ENCODE measurements around the gene CD58. TPM values are rescaled to one million over a fixed set of nuclear protein-coding genes. Genes with fewer than 3 reads are reported as not detected.

Gene CD58
- total RNA-seq, 1 experiment from 2014 or later: 9.3 TPM

DNA sequence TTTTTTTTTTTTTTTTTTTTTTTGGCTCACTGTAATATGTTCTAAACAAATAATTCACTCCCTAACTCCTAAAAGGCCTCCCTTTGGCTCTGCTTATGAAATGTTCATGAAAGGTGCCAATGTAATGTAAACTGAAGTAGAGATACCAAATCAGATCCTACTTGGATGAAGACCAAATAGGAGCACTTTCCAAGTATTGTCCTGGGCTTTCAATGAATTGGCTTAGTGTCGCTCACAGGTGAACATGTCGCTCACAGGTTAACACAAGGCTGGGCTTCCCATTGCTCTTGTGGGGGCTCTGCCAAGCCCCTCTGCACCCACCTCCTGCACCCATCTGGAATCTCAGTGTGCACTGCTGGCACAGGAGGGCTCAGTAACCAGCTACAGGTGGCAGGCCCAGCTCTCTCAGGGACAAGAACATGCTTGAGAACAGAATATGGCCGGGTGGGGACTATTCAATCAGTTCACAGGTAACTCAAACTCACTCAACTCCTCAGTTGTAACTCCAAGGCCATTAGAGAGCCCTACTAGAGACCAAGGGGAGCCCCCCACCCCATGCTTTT is 10.6 kb upstream of the CD58 start:
- H3K4me3 ChIP-seq (ENCODE audit: insufficient read depth, low read depth, low read length): no peak overlapping the region
- no peak for DNase-seq
- no peaks in the 10 kb centered on the region for H3K27me3 ChIP-seq (ENCODE audit: control insufficient read depth, insufficient read depth, low read length)
- no peaks in the 10 kb centered on the region for H3K36me3 ChIP-seq (replicated peaks; ENCODE audit: control insufficient read depth, insufficient read depth, low read length)

DNA sequence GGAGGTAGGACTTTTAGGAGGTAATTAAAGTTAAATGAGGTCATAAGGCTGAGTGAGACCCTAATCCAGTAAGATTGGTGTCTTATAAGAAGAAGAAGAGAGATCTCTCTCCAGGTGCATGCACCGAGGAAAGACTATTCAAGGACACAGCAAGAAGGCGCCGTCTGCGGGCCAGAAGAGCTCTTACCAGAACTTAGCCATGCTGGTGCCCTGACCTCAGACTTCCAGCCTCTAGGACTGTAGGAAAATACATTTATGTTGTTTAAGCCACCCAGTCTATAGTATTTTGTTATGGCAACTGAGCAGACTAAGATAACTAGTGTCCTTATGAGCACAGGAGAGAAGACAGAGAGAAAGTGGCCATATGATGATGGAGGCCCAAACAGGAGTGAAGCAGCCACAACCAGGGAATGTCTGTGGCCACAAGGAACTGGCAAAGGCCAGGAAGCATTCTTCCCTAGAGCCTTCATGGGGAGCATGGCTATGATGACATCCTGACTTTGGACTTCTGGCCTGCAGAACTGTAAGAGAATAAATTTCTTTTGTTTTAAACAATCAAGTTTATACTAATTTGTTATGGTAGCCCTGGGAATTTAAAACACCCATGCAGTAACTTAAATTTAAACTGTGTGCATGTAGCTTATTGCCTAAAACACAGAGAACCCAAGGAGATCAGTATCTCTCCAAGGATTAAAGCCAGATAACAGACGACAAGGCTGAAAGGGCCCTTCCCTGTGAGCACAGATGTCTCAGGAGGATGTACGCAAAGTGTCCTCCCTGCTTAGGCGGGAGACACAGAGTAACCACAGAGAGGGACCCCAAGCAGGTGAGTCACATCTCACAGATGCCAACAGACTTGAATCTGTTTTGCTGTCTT is 9.9 kb upstream of the CD58 start:
- no peak for DNase-seq
- no peak overlapping the region for H3K4me3 ChIP-seq (ENCODE audit: insufficient read depth, low read depth, low read length)
- no peaks in the 10 kb centered on the region for H3K27me3 ChIP-seq (ENCODE audit: control insufficient read depth, insufficient read depth, low read length)
- no peaks in the 10 kb centered on the region for H3K36me3 ChIP-seq (replicated peaks; ENCODE audit: control insufficient read depth, insufficient read depth, low read length)

DNA sequence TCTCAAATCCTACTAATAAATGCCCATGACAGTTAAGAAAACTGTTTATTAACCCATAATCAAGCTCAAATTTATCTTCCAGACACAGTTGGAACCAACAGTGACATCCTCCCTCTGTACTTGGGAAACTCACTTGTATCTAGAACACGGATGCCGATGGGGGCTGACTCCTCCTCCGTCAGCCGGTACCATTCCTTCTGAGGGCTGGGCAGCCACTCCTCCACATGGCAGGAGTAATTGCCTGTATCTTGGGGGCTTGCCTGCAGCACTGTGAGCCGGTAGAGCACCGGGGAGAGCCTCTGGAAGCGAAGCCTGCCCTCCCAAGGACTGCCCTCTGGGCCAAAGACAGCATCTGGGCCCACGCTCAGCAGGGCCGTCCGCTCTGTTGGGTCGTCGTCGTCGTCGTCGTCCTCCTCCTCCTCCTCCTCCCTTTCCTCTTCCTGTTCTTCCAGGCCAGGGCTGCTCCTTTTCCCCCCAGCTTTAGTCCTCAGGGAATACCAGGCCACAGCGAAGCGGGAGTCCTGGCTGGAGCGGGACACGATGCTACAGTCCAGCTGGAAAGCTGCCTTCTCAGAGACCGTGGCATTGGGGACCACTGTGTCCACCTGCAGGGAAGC is 8.5 kb upstream of the CD58 start:
- Histone ChIP-seq H3K36me3 (replicated peaks; ENCODE audit: control insufficient read depth, insufficient read depth, low read length) (no peaks in the 10 kb centered on the region), H3K27me3 (ENCODE audit: control insufficient read depth, insufficient read depth, low read length) (no peaks in the 10 kb centered on the region), H3K4me3 (ENCODE audit: insufficient read depth, low read depth, low read length) (no peak overlapping the region)
- DNase-seq: no peak

DNA sequence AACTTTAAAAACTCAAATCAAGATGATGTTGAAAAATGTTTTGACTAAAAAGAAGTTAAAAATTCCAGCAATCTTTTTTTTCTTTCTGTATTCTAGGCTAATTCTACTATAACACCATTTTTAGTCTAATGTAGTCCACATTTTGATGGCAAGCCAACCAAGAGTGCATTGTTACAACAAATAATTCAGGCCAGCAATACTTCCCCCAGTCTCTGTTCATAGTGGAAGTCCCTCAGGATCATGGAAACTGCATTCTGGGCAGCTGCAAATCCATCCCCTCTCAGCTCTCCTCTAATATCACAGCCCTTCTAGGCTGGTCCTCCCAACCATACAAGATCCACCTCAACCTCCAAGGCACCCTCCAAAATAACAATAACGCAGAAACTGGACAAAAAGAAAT is 7.8 kb upstream of the CD58 start:
- Histone ChIP-seq H3K4me3 (ENCODE audit: insufficient read depth, low read depth, low read length) (no peak overlapping the region), H3K36me3 (replicated peaks; ENCODE audit: control insufficient read depth, insufficient read depth, low read length) (no peaks in the 10 kb centered on the region), H3K27me3 (ENCODE audit: control insufficient read depth, insufficient read depth, low read length) (no peaks in the 10 kb centered on the region)
- no peak for DNase-seq

DNA sequence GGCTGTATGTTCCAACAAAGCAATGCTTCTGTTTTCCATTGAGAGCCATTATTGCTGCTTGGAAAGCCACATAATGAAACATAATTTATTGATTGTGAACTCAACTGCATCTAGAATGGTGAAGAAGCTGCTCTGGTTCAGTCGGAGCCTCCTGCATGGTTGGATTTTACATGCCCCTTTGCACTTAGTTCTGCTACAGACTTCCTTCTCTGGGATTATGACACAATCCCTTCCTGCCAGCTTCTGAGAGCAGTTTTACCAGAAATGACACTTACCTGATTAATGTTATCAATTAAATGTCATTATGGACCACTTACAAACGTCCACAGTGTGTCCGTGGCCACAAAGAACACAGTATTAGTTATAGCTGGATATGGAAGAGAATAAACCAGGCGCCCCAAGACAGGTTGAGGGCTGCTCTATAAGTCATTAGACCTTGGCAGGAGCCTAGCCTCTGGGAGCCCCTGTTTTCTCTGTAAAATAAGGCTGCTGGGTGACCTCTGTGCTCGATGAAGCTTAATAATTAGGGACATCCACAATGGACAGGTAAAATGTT is 7.0 kb upstream of the CD58 start:
- Histone ChIP-seq H3K4me3 (ENCODE audit: insufficient read depth, low read depth, low read length) (no peak overlapping the region), H3K36me3 (replicated peaks; ENCODE audit: control insufficient read depth, insufficient read depth, low read length) (no peaks in the 10 kb centered on the region), H3K27me3 (ENCODE audit: control insufficient read depth, insufficient read depth, low read length) (no peaks in the 10 kb centered on the region)
- no peak for DNase-seq

DNA sequence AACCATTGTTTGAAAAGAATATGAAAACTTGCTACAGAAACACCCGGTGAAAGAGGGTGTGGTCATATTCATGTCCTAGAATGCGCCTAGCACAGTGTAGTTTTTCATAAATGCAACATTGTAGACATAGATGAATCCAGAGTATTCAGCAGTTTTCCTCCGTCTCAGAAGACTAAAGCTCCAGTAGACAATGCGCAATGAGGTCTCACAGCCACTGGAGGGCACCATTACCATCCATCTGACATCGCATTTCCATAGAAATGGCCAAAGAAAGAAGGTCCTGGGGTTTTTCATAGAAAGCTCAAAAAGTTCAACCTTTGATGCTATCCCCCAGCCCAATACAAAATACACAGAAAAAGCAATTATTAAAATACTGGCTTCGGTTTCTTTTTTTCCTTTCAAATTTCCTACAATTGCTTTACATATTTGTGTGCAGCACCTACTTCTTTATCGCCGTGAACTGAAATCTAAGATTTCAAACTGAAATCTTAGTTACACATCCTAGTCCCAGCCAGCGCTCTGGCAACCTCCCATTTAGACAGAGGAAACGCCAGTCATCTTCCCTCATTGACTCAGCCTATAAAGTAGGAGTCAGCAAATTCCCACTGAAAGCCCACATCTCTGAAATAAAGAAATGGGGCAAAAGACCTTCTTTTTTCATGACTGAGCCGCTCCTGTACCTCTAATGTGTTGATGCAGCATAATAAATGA is 3.9 kb upstream of the CD58 start:
- H3K27me3 ChIP-seq (ENCODE audit: control insufficient read depth, insufficient read depth, low read length): peaks cover 2% of the 10 kb centered on the region
- peak; percentile 86 for DNase-seq
- no peak overlapping the region for H3K4me3 ChIP-seq (ENCODE audit: insufficient read depth, low read depth, low read length)
- no peaks in the 10 kb centered on the region for H3K36me3 ChIP-seq (replicated peaks; ENCODE audit: control insufficient read depth, insufficient read depth, low read length)

DNA sequence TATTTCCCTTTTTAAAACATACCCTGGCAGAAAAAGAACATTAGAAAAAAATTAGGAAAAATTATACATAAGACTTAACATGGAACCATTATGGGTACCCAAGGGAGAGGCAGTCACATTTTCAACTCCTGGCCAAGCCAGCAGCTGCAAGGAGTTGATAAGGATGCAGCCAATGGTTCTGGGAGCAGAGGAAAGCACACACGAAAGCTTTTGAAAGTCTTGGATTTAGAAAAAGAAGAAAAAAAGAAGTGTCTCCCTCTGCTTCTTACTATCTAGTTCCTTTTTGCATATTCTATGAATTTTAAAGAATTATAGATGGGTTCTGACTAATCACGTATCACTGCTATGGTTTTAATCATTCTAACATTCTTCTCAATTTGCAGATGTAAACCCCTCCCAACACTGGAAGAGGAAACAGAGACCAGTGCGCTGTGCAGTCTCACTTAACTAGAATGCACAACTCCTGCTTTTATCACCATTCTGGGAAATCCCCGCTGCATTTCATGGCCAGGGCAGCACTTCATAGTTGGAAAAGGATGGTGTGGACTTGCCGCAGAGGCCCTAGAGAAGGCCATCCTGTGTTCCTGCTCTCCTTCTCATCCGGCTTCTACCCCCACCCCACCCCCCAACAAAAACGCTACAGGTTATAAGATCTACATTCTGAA is 2.7 kb upstream of the CD58 start:
- Histone ChIP-seq H3K27me3 (ENCODE audit: control insufficient read depth, insufficient read depth, low read length) (peaks cover 2% of the 10 kb centered on the region), H3K4me3 (ENCODE audit: insufficient read depth, low read depth, low read length) (no peak overlapping the region), H3K36me3 (replicated peaks; ENCODE audit: control insufficient read depth, insufficient read depth, low read length) (no peaks in the 10 kb centered on the region)
- no peak for DNase-seq

DNA sequence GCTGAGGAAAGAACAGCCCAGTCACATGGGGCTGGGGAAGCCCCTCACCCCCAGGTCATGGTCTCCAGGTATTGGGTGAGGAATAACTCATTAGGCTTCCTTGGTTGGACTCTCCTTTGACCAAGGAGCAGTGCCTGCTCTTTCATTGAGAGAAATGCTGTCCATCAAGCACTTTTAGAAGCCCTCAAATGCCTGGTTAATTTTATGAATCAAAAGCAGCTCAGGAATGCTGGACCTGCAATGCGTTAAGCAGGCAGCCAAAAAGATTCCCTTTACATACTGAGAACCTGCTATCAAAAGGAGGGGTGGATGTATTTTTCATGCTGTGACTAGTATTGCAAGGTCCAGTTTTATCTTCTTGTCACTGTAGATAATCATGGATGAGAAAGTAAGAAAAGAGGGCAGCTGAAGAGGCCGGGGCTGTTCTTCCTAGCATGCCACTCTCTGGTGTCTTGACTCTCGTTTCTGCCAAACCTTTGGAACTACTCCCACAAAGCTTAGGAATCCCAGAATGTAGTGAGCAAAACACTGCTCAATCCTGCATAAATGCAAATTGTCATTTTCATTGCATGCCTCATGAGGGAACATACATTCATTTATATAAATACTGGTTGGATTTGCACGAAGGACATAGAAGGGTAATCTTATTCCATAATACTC is 2.1 kb upstream of the CD58 start:
- no peaks in the 10 kb centered on the region for H3K36me3 ChIP-seq (replicated peaks; ENCODE audit: control insufficient read depth, insufficient read depth, low read length)
- H3K4me3 ChIP-seq (ENCODE audit: insufficient read depth, low read depth, low read length): no peak overlapping the region
- DNase-seq: no peak
- H3K27me3 ChIP-seq (ENCODE audit: control insufficient read depth, insufficient read depth, low read length): peaks cover 2% of the 10 kb centered on the region

DNA sequence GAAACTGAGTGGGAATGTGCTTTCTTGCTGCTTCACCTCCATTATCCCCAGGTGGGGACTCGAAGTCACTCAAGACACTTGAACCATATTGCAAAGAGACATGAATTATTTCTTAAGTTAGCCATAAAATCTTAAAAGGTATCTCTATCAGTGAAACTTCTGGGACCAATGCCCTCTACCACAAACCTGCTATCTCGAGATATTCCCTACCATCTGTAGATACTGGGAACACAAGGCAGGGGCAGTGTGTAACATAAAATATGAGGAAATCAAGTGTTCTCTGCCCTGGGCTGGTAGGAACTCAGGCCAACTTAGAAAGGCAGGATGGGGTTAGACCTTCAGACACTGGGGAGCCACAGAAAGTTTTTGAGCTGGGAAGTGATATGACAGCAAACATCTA is 1.3 kb upstream of the CD58 start:
- no peak for DNase-seq
- Histone ChIP-seq H3K27me3 (ENCODE audit: control insufficient read depth, insufficient read depth, low read length) (peaks cover 2% of the 10 kb centered on the region), H3K4me3 (ENCODE audit: insufficient read depth, low read depth, low read length) (no peak overlapping the region), H3K36me3 (replicated peaks; ENCODE audit: control insufficient read depth, insufficient read depth, low read length) (no peaks in the 10 kb centered on the region)

DNA sequence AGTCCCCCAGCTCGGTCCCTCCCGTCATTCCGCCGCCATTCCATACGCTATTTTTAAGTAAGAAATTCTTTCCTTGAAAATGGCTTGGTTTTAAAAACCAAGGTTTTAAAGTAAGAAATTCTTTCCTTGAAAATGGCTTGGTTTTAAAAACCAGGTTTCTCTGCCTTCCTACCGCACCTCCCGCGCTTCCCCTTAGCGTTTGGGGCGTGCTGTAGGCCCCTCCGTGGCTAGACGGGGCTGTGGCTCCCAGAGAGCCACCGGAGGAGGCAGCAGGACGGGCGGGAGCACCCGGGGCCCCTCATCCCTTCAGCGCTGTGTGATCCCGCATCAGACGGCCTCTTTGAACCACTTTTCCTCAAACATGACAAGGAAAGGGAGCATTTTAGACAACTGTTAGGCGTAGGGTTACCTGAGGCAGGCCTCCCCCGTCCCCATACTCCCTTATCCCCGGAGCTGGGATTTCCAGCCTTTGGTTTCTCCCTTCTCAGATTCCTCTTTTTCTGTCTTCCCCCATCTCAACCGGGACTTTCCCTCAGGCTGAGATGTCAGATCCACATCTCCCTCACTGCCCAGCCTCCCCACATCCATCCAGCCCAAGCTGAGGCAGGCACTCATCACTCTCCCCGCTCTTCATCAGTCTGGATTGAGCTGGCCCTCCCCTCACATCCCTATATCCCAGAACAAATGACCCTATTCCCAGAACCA is 541 bp upstream of the CD58 start:
- Histone ChIP-seq H3K4me3 (ENCODE audit: insufficient read depth, low read depth, low read length) (peak overlapping the region; percentile 94), H3K27me3 (ENCODE audit: control insufficient read depth, insufficient read depth, low read length) (peaks cover 2% of the 10 kb centered on the region), H3K36me3 (replicated peaks; ENCODE audit: control insufficient read depth, insufficient read depth, low read length) (no peaks in the 10 kb centered on the region)
- DNase-seq: peak; percentile 65

DNA sequence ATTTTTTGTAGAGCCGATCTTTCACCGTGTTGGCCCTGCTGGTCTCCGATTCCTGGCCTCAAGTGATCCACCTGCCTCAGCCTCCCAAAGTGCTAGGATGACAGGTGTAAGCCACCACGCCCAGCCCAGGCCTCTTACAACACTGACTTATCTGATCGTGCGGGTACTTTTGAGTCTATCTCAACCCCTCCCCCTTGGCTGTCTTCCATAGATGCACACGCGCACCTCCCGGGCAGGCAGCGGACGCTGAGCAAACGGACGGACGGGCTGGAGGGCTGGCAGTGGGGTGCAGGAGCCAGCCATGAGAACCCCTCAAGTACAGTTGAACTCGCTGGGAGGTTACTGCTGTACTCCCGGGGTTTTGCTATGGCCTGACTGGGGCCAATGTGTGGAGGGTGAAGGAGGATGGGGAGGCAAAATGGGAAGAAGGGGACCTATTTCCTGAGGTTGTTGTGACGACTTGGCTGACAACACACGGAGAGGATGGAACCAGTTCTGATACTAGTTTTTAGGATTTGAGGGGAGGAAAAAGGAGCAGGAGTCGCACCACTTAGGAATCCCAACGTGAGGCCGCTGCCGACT is 959 bp downstream of the CD58 start:
- Histone ChIP-seq H3K4me3 (ENCODE audit: insufficient read depth, low read depth, low read length) (peak overlapping the region; percentile 94), H3K36me3 (replicated peaks; ENCODE audit: control insufficient read depth, insufficient read depth, low read length) (no peaks in the 10 kb centered on the region), H3K27me3 (ENCODE audit: control insufficient read depth, insufficient read depth, low read length) (peaks cover 2% of the 10 kb centered on the region)
- no peak for DNase-seq

DNA sequence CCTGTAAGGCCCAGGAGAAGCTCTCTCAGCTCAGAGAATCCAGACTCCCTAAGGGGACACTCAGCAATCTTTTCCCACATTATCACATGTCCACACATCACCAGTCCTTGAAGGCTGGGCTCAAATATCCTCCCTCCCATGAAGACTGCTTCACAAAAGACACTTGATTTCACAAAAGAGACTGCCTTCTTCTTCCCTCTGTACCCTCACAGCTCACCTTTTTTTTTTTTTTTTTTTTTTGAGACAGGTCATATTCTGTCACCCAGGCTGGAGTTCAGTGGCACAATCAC is 1.5 kb downstream of the CD58 start:
- no peak overlapping the region for H3K4me3 ChIP-seq (ENCODE audit: insufficient read depth, low read depth, low read length)

DNA sequence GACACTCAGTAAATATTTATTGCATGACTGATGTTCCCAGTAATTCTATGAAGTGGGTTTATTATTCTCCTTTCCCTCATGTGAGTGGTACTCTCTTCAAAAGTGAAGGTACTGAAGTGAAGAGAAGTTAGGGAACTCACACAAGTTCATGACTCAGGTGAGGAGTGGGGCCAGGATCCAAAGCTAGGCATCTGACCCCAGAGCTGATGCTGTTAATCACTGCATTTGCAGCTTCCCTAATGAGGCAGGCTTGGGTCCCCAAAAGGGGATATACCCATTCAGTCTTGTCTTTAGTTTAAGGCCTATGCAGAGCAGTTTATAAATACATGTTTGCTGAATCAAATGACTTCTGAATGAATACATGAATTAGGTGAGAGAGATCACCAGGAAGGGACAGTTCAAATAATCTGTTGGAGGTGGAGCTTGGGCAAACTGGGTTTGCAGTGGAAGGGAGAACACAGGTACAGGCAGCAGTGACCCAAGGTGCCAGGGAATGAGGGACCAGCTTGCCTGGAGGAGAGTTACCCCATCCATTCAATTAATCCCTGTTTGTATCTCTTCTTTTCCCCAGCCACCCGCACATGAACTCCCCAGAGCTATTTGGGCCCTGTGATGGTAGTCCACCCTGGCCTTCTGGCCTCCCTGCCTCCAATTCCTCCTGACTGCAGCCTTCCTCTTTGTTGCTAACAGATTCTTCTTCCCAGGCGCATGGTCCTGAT is 2.0 kb downstream of the CD58 start:
- Histone ChIP-seq H3K27me3 (ENCODE audit: control insufficient read depth, insufficient read depth, low read length) (peaks cover 2% of the 10 kb centered on the region), H3K36me3 (replicated peaks; ENCODE audit: control insufficient read depth, insufficient read depth, low read length) (no peaks in the 10 kb centered on the region), H3K4me3 (ENCODE audit: insufficient read depth, low read depth, low read length) (no peak overlapping the region)
- DNase-seq: no peak

More for the DNA sequence above, 1.5 kb downstream of the CD58 start:
- Histone ChIP-seq H3K36me3 (replicated peaks; ENCODE audit: control insufficient read depth, insufficient read depth, low read length) (no peaks in the 10 kb centered on the region), H3K27me3 (ENCODE audit: control insufficient read depth, insufficient read depth, low read length) (peaks cover 2% of the 10 kb centered on the region)
- DNase-seq: no peak

Data from H7 (cell line).